ENCODE results near the gene SHCBP1.

DNA sequence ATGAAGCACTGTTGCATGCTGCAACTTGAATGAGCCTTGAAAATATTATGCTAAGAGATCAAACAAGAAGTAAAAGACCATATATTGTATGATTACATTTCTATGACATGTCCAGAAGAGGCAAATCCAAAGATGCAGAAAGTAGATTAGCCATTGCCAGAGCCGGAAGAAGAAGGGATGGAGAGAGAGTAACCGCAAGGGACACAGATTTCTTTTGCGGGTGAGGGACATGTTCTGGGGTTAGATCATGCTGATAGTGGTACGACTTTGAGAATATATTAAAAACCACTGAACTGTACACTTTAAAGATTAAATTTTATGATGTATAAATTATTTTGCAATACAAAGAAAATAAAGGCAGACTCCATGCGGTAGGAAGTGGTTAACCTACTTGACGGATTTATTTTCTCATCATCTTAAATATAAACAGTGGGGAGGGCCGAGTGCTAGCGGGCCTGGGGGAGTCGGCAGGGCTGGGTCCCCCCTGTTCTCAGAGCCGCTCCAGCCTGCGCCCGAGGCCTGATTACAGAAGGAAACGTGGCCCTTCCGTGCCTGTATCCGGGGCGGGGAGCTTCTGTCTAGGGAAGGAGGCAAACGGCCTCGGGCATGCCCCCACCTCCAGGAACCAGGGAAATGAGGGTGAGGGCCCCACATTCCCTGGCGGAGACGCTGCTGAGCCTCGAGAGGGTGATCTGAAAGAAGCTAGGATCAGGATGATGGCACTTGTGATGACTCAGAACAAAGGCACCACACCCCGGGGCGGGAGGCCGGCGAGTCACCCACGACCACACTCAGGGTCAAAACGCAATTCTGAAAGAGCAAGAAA is 48.0 kb downstream of the SHCBP1 start:
- TF ChIP-seq, protein P1, sequence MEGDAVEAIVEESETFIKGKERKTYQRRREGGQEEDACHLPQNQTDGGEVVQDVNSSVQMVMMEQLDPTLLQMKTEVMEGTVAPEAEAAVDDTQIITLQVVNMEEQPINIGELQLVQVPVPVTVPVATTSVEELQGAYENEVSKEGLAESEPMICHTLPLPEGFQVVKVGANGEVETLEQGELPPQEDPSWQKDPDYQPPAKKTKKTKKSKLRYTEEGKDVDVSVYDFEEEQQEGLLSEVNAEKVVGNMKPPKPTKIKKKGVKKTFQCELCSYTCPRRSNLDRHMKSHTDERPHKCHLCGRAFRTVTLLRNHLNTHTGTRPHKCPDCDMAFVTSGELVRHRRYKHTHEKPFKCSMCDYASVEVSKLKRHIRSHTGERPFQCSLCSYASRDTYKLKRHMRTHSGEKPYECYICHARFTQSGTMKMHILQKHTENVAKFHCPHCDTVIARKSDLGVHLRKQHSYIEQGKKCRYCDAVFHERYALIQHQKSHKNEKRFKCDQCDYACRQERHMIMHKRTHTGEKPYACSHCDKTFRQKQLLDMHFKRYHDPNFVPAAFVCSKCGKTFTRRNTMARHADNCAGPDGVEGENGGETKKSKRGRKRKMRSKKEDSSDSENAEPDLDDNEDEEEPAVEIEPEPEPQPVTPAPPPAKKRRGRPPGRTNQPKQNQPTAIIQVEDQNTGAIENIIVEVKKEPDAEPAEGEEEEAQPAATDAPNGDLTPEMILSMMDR (IDR thresholded peaks at IDR 0.05; ENCODE audit: low read depth, low read length): no peak
- no peak for TF ChIP-seq EZH2phosphoT487 (IDR thresholded peaks at IDR 0.05; ENCODE audit: low read depth)
